ENCODE results near the gene RAB3GAP2. TPM values are rescaled to one million over a fixed set of nuclear protein-coding genes. Genes with fewer than 3 reads are reported as not detected.
"Not testable (repeated sequence)": the region's sequence is repeated elsewhere in the genome, so short reads cannot be mapped to it uniquely, and the experiment has no call there.

RAB3GAP2 gene
- total and polyA plus RNA-seq, 2 experiments from 2014 or later, result 9.9 to 14.5 TPM

GRCh38 chr1:220121791-220122530, 150.3 kb downstream of the RAB3GAP2 start:
- Histone ChIP-seq H3K4me1 (ENCODE audit: low read depth) (peaks cover 7% of the 10 kb centered on the region), H3K9me3 (ENCODE audit: low read depth) (no peaks in the 10 kb centered on the region), H3K27me3 (no peaks in the 10 kb centered on the region), H3K36me3 (peaks cover 17% of the 10 kb centered on the region), H3K4me3 (no peak overlapping the region), H3K27ac (no peak overlapping the region)
- DNase-seq (ENCODE audit: low read depth in 1 of 2, low spot score in 1 of 2), result no peak
- no peak for TF ChIP-seq CTCF (IDR thresholded peaks at IDR 0.05; ENCODE audit: low read depth, low read length)

DNA sequence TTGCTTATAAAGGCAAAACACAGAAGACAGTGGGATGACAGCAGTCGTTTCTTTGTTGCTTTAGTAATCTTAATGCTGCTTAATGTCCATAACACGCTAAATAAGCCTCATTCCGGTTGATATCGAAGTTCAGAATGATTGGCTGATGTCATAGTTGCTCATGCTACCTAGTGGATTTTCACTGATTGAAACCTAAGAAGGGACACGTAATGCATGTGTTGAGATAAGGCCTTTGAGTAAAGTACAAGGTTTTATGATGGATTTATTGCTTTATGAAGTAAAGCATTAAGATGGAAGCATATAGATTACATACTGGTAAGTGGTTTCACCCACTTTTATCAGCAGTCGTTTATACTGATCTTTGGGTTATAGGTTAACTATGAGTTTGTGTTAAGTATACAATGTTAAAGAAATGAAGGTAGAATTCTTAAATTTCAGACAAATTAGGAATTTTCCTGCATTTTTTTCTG, 153.2 kb downstream of the RAB3GAP2 start:
- no peak overlapping the region for H3K4me3 ChIP-seq
- no peak overlapping the region for H3K27ac ChIP-seq
- DNase-seq (ENCODE audit: low read depth in 1 of 2, low spot score in 1 of 2), result no peak
- H3K9me3 ChIP-seq (ENCODE audit: low read depth), result no peaks in the 10 kb centered on the region
- no peaks in the 10 kb centered on the region for H3K27me3 ChIP-seq
- no peaks in the 10 kb centered on the region for H3K4me1 ChIP-seq (ENCODE audit: low read depth)
- H3K36me3 ChIP-seq, result peaks cover 35% of the 10 kb centered on the region
- no peak for TF ChIP-seq CTCF (IDR thresholded peaks at IDR 0.05; ENCODE audit: low read depth, low read length)

- DNase-seq (ENCODE audit: low read depth in 1 of 2, low spot score in 1 of 2), result peak; percentile 30 to 36
- no peak overlapping the region for H3K4me3 ChIP-seq
- no peaks in the 10 kb centered on the region for H3K9me3 ChIP-seq (ENCODE audit: low read depth)
- H3K27ac ChIP-seq, result no peak overlapping the region
- peak; percentile 40 for TF ChIP-seq CTCF (IDR thresholded peaks at IDR 0.05; ENCODE audit: low read depth, low read length)
- peaks cover 58% of the 10 kb centered on the region for H3K36me3 ChIP-seq
- no peaks in the 10 kb centered on the region for H3K27me3 ChIP-seq
- H3K4me1 ChIP-seq (ENCODE audit: low read depth), result no peaks in the 10 kb centered on the region
These were observed 159.0 kb downstream of the RAB3GAP2 start for GRCh38 chr1:220113136-220113695.

GRCh38 chr1:220112600-220112999, 159.7 kb downstream of the RAB3GAP2 start:
- peaks cover 53% of the 10 kb centered on the region for H3K36me3 ChIP-seq
- DNase-seq (ENCODE audit: low read depth in 1 of 2, low spot score in 1 of 2); H3K4me1 ChIP-seq (ENCODE audit: low read depth); H3K9me3 ChIP-seq (ENCODE audit: low read depth); H3K4me3 ChIP-seq; H3K27me3 ChIP-seq; H3K27ac ChIP-seq: not testable (repeated sequence)

DNA sequence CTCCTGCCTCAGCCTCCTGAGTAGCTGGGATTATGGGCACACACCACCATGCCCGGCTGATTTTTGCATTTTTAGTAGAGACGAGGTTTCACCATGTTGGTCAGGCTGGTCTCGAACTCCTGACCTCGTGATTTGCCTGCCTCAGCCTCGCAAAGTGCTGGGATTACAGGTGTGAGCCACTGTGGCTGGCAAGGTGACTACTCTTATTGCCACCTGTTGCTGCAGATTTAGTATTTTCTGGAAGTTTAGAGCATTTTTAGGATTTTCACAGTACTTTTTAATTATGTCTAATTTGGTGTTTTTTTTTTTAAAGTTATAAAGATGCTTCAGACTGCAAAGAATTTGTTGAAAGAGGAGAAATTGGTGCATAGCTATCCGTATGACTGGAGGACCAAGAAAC, 161.8 kb downstream of the RAB3GAP2 start:
- peaks cover 56% of the 10 kb centered on the region for H3K36me3 ChIP-seq

DNA sequence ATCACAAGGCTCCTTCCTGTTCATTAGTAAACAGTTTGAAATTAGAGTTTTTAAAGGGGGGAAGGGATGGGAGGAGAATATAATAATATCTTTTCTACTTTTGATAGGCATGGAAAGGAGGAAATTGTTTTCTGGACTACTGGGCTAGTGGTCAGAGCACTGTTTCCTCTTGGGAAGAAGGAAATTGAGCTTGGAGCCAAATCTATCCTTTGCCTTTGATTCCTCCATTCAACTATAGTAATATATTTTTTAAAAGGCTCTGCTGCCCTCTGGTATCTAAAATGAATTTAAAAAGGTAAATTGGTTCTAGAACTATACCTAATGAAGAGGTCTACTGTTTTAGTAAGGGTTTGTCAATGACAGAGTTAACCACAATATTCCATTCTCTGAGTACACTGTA, 172.4 kb downstream of the RAB3GAP2 start:
- peaks cover 63% of the 10 kb centered on the region for H3K36me3 ChIP-seq
- H3K4me3 ChIP-seq, result no peak overlapping the region
- no peak for DNase-seq (ENCODE audit: low read depth in 1 of 2, low spot score in 1 of 2)

More for the DNA sequence above, 161.8 kb downstream of the RAB3GAP2 start:
- H3K4me1 ChIP-seq (ENCODE audit: low read depth); H3K9me3 ChIP-seq (ENCODE audit: low read depth); H3K4me3 ChIP-seq; H3K27me3 ChIP-seq; DNase-seq (ENCODE audit: low read depth in 1 of 2, low spot score in 1 of 2); H3K27ac ChIP-seq: not testable (repeated sequence)

More for the DNA sequence above, 172.4 kb downstream of the RAB3GAP2 start:
- no peak for TF ChIP-seq CTCF (IDR thresholded peaks at IDR 0.05; ENCODE audit: low read depth, low read length)
- Histone ChIP-seq H3K27ac (no peak overlapping the region), H3K27me3 (no peaks in the 10 kb centered on the region), H3K9me3 (ENCODE audit: low read depth) (no peaks in the 10 kb centered on the region), H3K4me1 (ENCODE audit: low read depth) (peaks cover 9% of the 10 kb centered on the region)

Other genes with a start within 250 kb of the RAB3GAP2 start
- gene EPRS1, start 225.9 kb downstream of the RAB3GAP2 start, total RNA-seq, result 39.1 and 47.8 TPM in 2 replicates
- 54.0 and 75.8 TPM in 2 replicates for gene EPRS1, start 225.9 kb downstream of the RAB3GAP2 start, polyA plus RNA-seq
- gene BPNT1, start 182.7 kb downstream of the RAB3GAP2 start, total RNA-seq, result 27.7 and 29.7 TPM in 2 replicates
- gene BPNT1, start 182.7 kb downstream of the RAB3GAP2 start, polyA plus RNA-seq, result 12.4 and 15.5 TPM in 2 replicates
- gene IARS2, start 178.3 kb downstream of the RAB3GAP2 start, total RNA-seq, result 71.7 and 81.4 TPM in 2 replicates
- 89.9 and 91.4 TPM in 2 replicates for gene IARS2, start 178.3 kb downstream of the RAB3GAP2 start, polyA plus RNA-seq